Measurements from ENCODE around the gene SLCO2A1.
A peak's percentile ranks its signal among the peaks of the same experiment; 100 is the strongest.

The SLCO2A1 gene

GRCh38 chr3:133934996-133935842, 94.5 kb downstream of the SLCO2A1 start:
- no peak for DNase-seq

DNA sequence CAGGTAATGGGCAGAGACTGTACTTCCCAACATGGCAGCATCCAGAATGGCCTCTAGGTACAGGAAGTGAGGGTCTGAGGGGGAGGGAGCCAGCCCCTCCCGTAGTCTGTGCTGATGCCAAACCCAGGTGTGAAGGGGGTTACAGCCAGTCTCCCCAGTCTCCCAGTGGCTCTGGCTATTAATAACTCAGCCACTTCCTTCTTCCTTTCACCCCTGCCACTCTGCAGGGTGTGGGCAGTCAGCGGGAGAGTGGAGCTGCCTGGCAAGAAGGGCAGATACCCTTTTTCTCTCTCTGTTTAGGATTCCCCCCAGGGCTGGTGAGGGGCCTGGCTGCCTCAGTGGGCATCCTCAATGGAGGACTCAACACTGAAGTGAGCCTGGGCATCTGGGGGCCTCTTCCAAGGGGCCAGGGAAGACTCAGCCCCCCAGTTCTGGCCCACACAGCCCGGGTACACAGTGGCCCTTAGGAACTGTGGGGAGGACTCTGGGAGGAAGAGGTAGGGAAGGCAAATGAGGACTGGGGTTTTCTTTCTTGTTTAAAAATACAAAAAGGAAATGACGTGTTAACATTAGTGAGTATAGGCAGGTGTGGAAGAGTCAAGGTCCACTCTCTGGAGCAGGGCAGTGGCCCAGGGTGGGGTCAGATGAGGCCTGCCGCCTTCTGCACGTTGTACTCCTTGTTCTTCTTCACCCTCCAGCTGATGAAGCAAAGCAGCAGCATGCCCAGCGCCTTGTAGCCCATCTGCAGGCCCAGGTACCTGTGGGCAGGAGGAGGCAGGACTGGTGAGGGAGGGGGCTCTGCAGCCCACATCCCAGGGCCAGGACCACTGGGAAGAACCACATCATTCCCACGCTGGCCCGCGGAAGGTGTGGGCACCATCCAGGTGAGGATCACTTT, 95.4 kb downstream of the SLCO2A1 start:
- no peak for DNase-seq

- no peak for DNase-seq
These were observed 96.4 kb downstream of the SLCO2A1 start for GRCh38 chr3:133933097-133934024.

GRCh38 chr3:133932009-133932408, 97.7 kb downstream of the SLCO2A1 start:
- no peak for DNase-seq

GRCh38 chr3:133931084-133931483, 98.6 kb downstream of the SLCO2A1 start:
- DNase-seq, result no peak

- peak in 1 of 51 donors; percentile 3 for DNase-seq
These were observed 99.3 kb downstream of the SLCO2A1 start for GRCh38 chr3:133930341-133930933.

DNA sequence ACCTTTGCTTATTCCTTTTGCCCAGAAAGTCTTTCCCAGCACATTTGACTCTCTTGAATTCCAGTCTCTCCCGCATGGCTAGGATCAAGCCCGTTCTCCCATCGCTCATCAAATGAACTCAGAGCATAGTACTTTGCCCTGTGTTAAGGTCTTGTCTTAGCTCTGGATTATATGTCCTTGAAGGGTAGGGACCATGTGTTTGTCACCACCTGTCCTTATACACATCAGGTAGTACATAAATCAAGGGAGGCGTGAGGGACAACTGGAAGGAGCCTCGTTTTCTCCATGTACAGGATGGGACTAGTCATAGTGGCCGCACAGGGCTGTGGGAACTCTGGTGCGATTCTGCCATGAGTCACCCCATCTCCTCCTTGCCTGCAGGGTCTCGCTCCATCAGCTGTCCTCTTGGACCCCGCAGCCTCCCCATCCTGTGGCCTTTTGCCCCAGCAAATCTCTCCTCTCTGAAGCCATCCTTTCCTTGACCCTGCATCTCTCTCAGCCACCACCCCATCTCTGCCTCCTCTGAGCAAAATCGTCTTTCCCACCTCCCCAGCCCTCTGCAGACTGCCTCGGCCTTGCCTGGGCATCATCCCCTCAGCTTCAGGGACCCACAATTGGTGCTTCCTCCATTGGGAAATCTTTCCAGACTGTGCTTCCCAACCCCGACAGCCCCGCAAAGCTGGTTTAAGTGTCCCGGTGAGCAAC, 100.7 kb downstream of the SLCO2A1 start:
- no peak for DNase-seq

- no peak for DNase-seq
These were observed 101.4 kb downstream of the SLCO2A1 start for GRCh38 chr3:133928136-133928893.

DNA sequence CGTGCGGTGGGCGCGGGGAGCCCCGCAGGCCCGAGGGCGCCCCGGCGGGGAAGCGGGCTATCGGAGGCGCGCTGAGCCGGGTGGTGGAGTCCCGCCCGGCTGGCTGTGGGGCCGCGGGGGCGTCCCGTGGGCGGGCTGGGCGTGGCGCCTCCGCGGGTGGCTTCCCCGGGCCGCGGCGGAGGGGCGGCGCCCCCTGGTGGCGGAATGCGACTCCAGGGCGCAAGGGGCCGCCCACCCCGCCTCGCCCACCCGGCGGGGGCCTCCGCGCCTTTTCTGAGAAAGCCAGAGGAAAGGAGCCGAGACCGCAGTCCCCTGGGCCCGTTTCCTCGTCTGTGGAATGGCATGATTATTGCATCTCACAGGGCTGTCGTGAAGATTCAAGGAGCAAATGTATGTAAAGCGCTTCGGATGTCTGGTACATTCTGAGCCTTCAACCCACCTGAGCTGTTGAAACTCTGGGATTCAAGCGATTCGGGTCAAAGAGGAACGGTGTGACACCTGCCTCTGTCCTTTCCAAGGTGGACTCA, 102.1 kb downstream of the SLCO2A1 start:
- peak in 27 of 51 donors; percentile 13 to 76 (median 35) for DNase-seq

GRCh38 chr3:133926736-133927539, 102.8 kb downstream of the SLCO2A1 start:
- no peak for DNase-seq

- no peak for DNase-seq
These were observed 103.6 kb downstream of the SLCO2A1 start for GRCh38 chr3:133925960-133926735.

GRCh38 chr3:133924041-133924440, 105.7 kb downstream of the SLCO2A1 start:
- no peak for DNase-seq

- no peak for DNase-seq
These were observed 108.1 kb downstream of the SLCO2A1 start for GRCh38 chr3:133921592-133921991.

DNA sequence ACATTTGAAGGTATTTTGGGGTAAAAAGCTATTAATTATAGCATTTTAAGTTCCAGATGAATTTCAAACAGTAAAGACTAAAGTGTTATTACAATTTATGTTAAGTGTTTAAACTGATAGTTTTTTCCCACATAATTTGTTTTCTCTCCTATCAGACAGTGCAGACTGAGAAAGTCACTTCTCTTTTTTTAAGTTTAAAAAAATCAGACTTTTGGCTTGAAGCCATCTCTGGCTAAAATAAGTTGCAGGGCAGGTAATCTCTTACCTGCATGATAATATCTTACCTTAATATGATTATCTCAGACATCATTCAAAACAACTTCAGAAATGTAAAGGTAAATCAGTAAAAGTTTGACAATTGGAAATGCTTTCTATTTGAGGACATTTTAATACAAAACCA, 112.6 kb downstream of the SLCO2A1 start:
- DNase-seq, result no peak

- DNase-seq, result no peak
These were observed 113.8 kb downstream of the SLCO2A1 start for GRCh38 chr3:133915685-133916658.

Data from hypothalamus (tissue), 51 donors.